HG03103 (cell line): ENCODE measurements around the gene SLC44A2.

ENCODE experiments used
- ATAC-seq: cut with Tn5 transposase; IDR thresholded peaks from one replicate; pipeline ENCODE4 v1.9.1; 2021; ENCODE audit warnings: low read depth; ENCODE audit not compliant: unreplicated experiment

The SLC44A2 gene

DNA sequence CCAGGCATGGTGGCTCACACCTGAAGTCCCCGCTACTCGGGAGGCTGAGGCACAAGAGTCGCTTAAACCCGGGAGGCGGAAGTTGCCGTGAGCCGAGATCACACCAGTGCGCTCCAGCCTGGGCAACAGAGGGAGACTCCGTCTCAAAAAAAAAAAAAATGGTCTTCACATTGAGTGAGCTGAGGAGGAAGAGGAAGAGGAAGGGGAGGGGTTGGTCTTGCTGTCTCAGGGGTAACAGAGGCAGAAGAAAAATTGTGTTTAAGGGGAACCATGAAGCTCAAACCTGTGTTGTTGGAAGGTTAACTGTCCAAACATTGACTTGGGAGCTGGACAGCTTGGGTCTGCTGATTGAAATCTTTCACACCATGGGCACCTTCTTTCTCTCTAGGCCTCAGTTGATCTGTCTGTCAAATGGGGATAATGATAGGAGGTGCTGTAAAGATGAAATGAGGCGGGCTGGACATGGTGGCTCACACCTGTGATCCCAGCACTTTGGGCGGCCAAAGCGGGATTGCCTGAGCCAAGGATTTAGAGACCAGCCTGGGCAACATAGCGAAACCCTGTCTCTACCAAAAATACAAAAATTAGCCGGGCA is 9.8 kb upstream of the SLC44A2 start:
- no peak for ATAC-seq

DNA sequence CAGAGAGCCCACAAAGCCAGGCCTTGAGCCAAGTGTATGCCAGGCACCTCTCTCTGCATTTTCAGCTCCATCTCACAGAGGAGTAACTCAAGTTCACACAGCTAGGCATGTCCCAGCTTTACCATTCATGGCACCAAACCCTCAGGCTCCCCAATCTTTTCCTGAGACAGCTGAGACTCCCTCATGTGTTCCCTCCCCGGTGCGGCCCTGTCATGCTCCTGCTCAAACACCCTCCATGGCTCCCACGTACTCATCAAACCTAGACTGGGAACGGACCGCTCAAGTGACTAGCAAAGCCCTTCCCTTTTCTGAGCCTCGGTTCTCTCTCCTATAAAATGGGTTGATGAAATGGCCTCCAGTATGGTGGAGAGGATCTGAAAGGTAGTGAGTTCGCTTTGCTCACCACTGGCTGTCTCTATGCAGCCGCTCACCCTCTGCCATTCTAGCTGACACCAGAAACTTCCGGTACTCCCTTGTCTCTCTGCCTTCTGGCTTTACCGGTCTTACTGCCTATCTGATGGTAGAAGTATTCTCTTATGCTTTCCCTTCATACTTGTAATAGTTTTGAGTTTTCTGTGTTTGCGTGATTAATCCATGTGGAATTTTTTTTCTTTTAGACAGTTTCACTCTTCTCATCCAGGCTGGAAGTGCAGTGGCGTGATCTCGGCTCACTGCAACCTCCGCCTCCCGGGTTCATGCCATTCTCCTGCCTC is 7.8 kb upstream of the SLC44A2 start:
- ATAC-seq, result no peak

- no peak for ATAC-seq
Measured at GRCh38 chr19:10618846-10619245, 6.5 kb upstream of the SLC44A2 start.

DNA sequence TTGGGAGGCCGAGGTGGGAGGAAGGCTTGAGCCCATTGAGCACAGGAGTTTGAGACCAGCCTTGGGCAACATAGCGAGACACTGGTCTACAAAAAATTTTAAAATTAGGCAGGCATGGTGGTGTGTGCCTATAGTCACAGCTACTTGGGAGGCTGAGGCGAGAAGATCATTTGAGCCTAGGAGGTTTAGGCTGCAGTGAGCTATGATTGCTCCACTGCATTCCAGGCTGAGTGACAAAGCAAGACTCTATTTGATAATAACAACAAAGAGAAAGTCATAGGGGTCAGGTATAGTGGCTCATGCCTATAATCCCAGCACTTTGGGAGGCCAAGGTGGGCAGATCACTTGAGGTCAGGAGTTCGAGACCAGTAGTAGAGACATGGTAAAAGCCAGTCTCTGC is 4.6 kb upstream of the SLC44A2 start:
- no peak for ATAC-seq

DNA sequence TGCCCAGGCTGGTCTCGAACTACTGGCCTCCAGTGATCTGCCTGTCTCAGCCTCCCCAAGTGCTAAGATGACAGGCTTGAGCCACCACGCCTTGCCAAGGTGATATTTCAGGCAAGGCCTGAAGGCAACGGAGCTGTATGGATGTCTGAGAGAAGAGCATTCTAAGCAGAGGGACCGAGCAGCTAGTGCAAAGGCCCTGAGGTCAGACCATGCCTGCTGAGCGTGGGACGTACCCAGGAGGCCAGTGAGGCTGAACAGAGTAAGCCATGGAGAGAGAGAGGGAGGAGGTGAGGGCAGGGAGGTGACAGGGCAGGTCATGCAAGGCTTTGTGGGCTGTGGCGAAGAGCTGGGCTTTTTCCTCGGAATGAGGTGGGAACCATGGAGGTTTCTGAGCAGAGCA is 3.4 kb upstream of the SLC44A2 start:
- ATAC-seq, result no peak

- no peak for ATAC-seq
Measured at GRCh38 chr19:10624585-10624984, 768 bp upstream of the SLC44A2 start.

DNA sequence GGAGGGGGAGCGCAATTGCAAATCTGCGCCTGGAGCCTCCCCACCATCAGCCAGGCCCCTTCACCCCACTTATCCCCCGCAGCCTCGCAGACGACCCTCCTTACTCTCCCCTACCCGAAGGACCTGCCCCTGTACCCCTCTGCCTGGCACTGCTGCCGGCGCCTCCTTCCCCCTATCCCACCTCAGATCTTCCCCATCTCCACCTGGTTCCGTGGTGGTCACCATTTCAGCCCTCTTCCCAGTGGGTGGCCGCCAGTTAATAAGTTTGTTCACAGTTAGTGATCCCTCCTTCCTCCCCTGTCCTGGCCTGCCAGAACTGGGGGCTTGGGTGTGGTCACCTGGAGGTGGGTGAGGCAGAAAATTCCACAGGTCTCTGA is 397 bp downstream of the SLC44A2 start:
- ATAC-seq, result no peak

GRCh38 chr19:10631874-10632273 is 6.5 kb downstream of the SLC44A2 start:
- no peak for ATAC-seq

GRCh38 chr19:10634430-10634829 is 9.1 kb downstream of the SLC44A2 start:
- no peak for ATAC-seq

- ATAC-seq, result no peak
Measured at GRCh38 chr19:10634963-10635362, 9.6 kb downstream of the SLC44A2 start.

DNA sequence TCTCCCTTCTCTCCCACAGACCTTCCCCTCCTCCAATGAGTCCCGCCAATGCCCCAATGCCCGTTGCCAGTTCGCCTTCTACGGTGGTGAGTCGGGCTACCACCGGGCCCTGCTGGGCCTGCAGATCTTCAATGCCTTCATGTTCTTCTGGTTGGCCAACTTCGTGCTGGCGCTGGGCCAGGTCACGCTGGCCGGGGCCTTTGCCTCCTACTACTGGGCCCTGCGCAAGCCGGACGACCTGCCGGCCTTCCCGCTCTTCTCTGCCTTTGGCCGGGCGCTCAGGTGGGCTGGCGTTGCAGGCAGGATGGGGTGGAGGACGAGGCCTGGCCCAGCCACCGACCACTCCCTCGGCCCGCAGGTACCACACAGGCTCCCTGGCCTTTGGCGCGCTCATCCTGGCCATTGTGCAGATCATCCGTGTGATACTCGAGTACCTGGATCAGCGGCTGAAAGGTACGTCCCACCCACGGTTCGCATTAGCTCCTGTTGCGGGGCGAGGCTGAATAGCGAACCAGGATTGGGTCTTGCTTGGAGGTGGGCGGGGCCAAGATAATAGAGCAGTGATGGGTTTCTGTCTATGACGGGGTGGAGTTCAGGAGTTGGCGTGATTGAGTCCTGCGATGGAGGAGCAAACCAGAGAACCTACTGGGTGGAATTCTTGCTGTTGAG is 11.1 kb downstream of the SLC44A2 start:
- ATAC-seq, result no peak

- no peak for ATAC-seq
Measured at GRCh38 chr19:10637894-10638293, 12.5 kb downstream of the SLC44A2 start.

DNA sequence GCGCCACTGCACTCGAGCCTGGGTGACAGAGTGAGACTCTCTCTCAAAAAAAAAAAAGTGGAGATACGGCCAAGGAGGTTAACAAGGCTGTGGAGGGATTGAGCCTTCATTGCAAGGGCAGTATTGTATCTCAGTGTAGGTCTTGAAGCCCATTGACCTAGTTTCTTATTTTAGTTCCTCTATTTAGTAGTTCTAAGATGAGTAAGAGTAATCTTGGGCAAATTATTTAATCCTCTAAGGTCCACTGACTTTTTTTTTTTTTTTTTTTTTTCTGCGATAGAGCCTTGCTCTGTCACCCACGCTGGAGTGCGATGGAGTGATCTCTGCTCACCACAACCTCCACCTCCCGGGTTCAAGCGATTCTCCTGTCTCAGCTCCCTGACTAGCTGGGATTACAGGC is 14.5 kb downstream of the SLC44A2 start:
- ATAC-seq, result no peak

DNA sequence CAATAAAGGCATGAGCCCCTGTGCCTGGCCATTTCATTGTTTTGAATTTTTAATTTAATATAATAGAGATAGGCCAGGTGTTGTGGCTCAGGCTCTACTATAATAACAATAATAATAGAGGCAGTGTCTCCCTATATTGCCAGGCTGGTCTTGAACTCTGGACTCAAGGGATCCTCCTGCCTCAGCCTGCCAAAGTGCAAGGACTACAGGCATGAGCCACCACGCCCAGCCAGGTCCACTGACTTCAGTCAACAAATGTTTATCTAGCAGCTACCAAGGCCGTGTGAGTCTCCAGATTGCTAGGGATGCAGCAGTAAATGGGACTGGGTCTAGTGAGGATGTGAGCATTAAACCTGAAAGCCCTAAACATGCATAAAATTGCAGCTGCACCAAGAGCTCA is 15.0 kb downstream of the SLC44A2 start:
- ATAC-seq, result no peak

- ATAC-seq, result no peak
Measured at GRCh38 chr19:10641248-10641647, 15.9 kb downstream of the SLC44A2 start.

DNA sequence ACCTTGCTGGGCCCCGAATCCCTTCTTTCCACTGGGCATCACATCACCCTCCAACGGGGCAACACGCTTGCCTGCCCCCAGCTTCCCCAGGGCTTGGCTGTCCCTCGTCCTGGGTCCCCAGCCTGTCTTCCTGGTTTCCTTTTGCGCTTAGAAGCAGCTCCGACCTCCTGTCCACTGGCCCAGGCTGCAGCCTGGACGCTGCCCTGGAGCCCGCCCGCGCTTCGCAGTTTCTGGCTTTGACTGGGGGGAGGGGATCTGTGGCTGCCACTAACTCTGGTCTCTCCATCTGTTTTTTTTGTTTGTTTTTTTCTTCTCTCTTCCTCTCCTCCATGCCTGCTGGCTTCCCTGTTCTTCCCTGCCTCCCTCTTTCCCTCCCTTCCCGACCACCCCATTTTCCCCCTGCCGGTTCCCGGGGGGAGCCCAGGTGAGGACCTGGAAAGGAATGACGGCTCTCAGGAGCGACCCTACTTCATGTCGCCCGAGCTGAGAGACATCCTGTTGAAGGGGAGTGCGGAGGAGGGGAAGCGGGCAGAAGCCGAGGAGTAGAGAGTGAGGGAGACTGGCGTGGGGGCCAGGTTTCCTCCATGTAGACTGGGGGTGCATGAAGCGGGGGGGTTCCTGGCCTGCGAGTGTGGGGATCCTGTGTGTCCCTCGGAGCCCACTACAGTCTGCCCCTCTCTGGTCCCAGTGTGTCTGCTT is 17.3 kb downstream of the SLC44A2 start:
- ATAC-seq, result no peak

DNA sequence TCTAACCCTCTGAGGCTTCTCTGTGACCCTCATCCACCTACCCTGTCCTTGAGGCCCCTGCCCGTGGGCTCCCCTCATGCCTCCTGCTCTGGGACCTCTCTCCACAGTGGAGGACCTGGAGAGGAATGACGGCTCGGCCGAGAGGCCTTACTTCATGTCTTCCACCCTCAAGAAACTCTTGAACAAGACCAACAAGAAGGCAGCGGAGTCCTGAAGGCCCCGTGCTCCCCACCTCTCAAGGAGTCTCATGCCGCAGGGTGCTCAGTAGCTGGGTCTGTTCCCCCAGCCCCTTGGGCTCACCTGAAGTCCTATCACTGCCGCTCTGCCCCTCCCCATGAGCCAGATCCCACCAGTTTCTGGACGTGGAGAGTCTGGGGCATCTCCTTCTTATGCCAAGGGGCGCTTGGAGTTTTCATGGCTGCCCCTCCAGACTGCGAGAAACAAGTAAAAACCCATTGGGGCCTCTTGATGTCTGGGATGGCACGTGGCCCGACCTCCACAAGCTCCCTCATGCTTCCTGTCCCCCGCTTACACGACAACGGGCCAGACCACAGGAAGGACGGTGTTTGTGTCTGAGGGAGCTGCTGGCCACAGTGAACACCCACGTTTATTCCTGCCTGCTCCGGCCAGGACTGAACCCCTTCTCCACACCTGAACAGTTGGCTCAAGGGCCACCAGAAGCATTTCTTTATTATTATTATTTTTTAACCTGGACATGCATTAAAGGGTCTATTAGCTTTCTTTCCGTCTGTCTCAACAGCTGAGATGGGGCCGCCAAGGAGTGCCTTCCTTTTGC is 18.0 kb downstream of the SLC44A2 start:
- ATAC-seq, result no peak

DNA sequence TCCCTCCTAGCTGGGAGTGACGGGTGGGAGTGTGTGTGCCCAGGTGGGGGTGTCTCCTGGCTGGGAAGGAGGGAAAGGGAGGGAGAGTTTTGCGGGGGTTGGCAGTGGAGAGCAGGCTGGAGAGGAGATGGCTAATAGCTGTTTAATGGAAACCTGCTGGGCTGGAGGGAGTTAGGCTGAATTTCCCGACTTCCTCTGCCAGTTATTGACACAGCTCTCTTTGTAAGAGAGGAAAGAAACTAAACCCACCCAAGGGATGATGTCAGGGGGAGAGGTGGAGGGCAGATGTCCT is 18.6 kb downstream of the SLC44A2 start:
- no peak for ATAC-seq

DNA sequence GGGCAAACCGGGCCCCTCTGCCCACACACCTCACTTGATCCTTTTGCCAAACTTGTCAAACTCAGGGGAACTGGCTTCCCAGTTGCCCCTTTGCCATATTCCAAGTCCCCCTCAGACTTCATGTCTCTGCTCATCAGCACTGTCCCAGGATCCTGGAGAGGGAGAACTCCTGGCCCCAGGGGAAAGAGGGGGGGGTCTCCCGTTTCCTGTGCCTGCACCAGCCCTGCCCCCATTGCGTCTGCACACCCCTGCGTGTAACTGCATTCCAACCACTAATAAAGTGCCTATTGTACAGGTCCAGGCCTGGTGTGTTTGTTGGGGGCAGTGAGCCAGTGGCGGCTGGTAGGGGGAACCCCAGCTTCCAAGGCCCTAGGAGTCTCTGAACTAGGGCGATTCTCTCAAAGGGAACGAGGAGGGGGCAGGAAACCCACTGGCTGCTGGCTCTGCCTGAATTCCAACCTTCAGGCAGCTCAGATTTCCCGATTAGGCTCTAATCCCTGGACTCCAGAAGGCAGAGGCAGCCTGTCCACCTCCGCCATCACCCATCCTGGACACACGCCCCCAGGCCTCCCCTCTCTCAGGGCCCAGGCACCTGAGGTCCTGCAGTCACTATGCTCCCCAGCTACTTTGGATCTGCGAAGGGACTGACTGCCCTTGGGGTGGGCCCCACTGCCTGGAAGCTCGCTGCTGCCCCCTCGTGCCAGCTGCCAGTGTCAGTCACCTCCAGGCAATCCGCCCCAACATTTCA is 19.1 kb downstream of the SLC44A2 start:
- ATAC-seq, result no peak

GRCh38 chr19:10646456-10647159 is 21.3 kb downstream of the SLC44A2 start:
- ATAC-seq, result no peak
